GM19023 (cell line): Measurements from ENCODE around the gene ROR1.
A peak's percentile ranks its signal among the peaks of the same experiment; 100 is the strongest.

ENCODE experiments used
- ATAC-seq: cut with Tn5 transposase; IDR thresholded peaks from one replicate; pipeline ENCODE4 v1.9.1; 2021; ENCODE audit warnings: mild to moderate bottlenecking, moderate library complexity; ENCODE audit not compliant: unreplicated experiment

ROR1 gene

GRCh38 chr1:63773815-63774616 lies at the start of gene ROR1:
Gene ROR1, plus strand, starts transcription at chr1:63774017.
- ATAC-seq, result peak; percentile 75

DNA sequence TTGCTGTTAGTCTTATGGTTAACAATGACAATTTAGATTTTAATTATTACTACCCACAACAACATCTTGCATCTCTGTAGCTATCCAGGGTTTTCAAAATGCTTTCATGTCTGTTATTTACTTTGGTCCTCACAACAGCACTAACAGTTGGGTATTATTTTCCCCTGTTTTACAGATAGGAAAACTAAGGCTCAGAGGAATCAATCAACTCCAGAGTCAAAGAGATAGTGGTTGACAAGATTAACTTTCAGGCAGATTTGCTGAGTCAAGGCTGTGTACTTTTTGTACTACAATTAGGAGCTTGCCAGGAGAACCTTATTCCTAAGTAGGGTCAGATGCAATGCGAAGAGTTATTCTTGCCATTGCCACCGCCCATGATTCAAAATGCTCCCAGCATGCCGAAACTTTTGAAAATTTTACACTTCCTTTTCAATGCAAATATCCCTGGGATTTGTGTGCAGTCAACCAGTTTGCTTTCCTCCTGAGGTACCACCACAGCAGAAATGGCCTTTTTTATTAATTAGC lies 49.4 kb upstream of the ROR1 start:
- no peak for ATAC-seq

GRCh38 chr1:63728611-63729226 lies 45.1 kb upstream of the ROR1 start:
- ATAC-seq, result no peak

- ATAC-seq, result no peak
Observed at GRCh38 chr1:63729227-63729620, 44.6 kb upstream of the ROR1 start.

DNA sequence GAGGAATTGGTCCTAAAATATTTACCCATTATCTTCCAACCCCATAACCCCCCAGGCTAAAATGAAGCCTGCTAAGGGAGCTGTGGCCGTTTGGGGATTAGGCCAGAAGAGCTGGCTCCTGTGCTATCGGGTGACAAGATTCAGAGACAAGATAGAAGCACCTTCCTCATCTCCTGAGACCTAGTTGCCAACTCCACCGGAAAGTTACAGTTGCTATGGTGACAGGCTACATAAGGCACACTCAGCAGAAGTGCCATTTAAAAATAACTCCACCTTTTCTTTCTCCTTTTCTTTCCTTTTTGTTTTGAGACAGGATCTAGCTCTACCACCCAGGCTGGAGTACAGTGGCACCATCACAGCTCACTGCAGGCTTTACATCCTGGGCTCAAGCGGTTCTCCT lies 43.6 kb upstream of the ROR1 start:
- ATAC-seq, result no peak

DNA sequence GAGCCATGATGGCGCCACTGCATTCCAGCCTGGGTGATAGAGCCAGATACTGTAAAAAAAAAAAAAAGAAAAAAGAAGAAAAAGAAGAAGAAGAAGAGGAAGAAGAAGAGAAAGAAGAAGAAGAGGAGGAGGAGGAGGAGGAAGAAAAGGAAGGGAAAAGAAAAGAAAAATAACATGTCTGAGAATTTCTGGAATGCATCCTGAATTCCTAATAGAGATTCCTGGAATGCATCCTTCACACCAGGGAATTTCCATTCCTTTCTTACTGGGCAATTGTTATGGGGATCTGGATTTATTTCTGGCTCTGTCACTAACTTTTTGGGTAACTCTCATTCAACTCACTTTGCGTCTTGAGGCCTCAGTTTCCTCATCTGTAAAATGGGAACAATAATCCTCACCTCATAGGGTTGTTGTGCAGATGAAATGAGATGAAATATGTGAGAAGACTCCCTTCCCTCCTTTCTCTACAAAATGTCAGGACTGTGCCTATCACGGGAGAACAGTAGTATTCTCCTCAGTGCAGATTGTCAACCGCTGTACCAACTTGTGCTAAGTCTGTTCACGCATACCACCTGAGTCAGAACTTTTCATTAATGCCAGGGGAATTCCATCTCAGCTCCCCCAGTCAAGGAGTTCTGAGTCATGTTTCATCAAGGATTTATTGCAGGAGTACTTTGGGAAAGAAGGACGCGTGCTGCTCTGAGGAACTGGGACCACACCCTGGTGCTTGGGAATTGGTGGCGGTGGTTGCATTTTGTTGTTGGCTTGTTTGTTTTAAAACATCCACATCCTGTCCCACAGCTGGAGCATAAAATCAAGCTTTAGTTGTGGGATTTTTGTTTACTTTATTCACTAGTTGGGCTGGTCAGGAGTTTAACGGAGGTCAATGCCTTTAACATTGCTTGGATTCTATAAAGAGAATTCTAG lies 42.4 kb upstream of the ROR1 start:
- ATAC-seq, result no peak

GRCh38 chr1:63732666-63733065 lies 41.2 kb upstream of the ROR1 start:
- no peak for ATAC-seq

- no peak for ATAC-seq
Observed at GRCh38 chr1:63738772-63739171, 35.0 kb upstream of the ROR1 start.

GRCh38 chr1:63739452-63739851 lies 34.4 kb upstream of the ROR1 start:
- no peak for ATAC-seq

DNA sequence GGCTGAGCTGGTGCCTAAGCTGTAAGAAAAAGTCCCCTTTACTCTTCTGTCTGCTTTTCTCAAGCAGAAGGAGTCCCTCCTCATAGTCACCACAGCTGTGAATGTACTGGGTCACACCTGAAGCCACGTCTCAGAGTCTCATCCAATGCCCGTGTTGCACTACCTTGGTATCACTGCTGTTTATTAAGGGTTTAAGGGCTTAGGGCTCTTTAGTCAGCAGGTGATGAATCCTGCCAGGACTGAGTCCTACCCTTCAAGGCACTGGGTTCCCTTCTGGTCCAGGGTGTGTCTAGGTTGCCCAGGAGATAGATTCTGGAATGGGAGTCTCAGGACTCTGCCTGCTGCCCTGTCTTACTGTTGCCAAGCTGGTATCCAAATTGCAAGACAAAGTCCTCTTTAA lies 33.4 kb upstream of the ROR1 start:
- no peak for ATAC-seq

- no peak for ATAC-seq
Observed at GRCh38 chr1:63742526-63742925, 31.3 kb upstream of the ROR1 start.

DNA sequence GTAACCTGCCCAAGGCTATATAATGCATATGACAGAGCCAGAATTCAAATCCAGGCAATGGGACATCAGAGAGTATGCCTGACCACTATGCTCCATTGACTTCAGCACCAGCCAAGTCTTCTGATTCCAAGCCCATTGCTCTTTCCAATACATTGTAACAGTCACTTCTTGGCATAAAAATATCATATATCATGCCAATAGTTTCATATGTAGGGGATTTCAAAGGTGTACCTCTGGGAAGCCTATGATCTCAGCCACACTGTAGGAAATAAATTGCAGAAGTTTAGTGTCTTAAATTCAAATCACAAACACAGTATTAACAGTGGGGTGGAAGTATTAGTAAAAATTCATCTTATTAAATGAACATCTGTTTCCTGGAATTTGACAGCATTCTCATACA lies 30.0 kb upstream of the ROR1 start:
- no peak for ATAC-seq

DNA sequence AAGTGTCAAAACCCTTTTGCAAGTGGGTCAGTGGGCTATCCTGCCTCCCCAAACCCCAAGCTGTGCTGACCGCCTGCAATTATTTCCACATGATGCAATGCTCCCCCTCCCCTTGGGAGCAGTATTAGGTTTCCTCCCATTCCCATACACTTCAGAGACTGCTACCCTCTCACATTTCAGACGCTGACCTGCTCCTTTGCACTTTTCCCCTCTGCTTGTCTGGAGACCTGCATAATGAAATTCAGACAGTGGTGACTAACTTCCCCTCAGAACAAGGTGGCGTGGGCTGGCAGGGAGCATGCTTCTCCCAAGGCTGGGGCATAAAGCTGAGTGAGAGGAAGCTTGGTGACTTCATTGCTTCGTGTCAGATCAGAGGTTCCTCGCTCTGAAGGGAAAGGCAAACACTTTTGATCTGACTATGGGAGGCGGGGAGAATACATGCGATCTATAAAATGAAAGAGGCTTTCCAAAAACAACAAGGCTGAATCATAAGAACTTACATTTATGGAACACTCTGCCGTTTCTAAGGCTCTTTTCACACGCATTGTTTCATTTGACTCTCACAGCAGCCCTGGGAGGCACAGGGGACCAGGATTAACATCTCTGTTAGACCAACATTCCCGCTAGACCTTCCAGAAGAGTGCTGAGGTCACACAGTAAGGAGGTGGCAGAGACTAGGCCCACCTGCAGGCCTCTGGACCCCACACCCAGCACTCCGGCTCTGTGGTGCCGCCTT lies 27.5 kb upstream of the ROR1 start:
- ATAC-seq, result no peak

GRCh38 chr1:63747445-63747844 lies 26.4 kb upstream of the ROR1 start:
- ATAC-seq, result no peak

GRCh38 chr1:63748046-63748580 lies 25.7 kb upstream of the ROR1 start:
- no peak for ATAC-seq

DNA sequence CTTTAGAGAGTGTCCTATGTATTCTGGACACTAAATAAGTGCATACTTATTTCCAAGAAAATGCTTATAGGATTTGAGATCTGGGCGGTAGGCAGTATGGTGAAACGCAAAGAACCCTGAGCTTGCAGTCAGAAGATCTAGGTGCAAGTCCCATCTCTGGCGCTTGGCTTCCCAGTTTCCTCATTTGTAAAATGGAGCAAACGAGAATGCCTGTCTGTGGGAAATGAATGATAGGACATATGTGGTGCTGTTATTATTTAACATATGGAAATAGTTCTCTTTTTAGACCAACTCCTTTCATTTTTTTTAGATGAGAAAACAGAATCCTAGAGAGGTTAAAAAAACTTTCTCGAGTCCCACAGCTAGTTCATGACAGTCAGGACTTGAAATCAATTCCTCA lies 25.2 kb upstream of the ROR1 start:
- no peak for ATAC-seq

DNA sequence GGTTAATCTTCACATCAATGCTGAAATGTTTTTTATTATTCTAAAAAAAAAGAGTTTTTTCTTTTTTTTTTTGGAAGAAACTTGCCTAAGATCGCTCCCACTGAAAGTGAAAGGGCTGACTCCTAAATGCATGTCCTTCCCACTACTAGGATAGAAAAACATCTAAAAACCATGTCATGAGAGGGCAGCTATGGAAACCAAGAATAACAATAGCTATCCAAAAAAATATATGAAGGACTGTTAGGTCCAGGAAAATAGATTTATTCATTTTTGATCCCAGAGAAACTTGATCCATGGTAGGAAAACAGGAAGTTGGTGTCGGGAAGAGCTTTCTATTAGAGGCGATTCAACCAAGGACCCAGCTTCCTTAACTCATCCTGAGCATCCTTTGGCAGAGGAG lies 23.1 kb upstream of the ROR1 start:
- no peak for ATAC-seq

- no peak for ATAC-seq
Observed at GRCh38 chr1:63752176-63752575, 21.6 kb upstream of the ROR1 start.

DNA sequence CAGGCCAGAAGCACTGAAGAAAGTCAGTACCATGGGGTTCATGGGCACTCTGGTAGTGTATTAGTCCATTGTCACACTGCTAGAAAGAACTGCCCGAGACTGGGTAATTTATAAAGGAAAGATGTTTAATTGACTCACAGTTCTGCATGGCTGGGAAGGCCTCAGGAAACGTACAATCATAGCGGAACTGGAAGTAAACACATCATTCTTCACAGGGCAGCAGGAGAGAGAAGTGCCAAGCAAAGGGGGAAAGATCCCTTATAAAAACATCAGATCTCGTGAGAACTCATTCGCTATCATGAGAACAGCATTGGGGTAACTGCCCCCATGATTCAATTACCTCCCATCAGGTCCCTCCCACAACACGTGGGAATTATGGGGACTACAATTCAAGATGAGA lies 20.2 kb upstream of the ROR1 start:
- ATAC-seq, result no peak

DNA sequence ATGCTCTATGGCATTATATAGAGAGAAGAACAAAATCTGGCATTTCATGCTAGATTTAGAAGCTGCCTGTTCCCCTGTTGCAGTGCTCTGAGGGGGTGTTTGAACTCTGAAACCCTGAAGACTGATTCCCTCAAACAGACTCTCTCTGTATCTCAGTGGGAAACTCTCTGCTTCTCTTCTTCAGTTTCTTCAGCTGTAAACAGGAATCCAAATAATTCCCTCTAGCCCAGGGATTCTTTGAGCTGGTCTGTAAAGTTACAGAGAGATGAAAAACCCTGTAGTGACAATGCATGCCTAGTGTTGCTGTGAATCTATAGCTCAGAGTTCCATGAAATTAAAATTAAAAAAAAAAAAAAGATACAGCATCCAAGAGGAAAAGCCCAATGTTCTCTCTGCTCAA lies 17.0 kb upstream of the ROR1 start:
- ATAC-seq, result no peak
